HEK293 (cell line): ENCODE results near the gene CORO6.

ENCODE experiments used
- BCL11A ChIP-seq: fragments of 450-650 bp; formaldehyde crosslinking; IDR thresholded peaks from 2 replicates; pipeline ENCODE4 v1.5.1; 2016; ENCODE audit warnings: low read depth, missing biosample characterization, missing genetic modification characterization
- BCL11B ChIP-seq: fragments of 450-650 bp; formaldehyde crosslinking; IDR thresholded peaks from 2 replicates; pipeline ENCODE4 v1.5.1; 2016; ENCODE audit warnings: low read depth, missing biosample characterization, missing genetic modification characterization
- GLI2 ChIP-seq: fragments of 450-650 bp; formaldehyde crosslinking; IDR thresholded peaks from 2 replicates; pipeline ENCODE4; 2017; ENCODE audit warnings: missing biosample characterization, missing genetic modification characterization, low read depth, borderline replicate concordance
- GLIS1 ChIP-seq: fragments of 450-650 bp; formaldehyde crosslinking; IDR thresholded peaks from 2 replicates; pipeline ENCODE4 v1.5.1; 2016; ENCODE audit warnings: missing biosample characterization, missing genetic modification characterization
- HOXA7 ChIP-seq: sonication (generic); formaldehyde crosslinking; IDR thresholded peaks from 2 replicates; pipeline ENCODE4 v1.8.1; 2022; ENCODE audit warnings: missing genetic modification reagents, borderline replicate concordance
- KLF16 ChIP-seq: fragments of 450-650 bp; formaldehyde crosslinking; IDR thresholded peaks from 2 replicates; pipeline ENCODE4 v1.5.1; 2017; ENCODE audit warnings: missing biosample characterization, missing genetic modification characterization
- OVOL3 ChIP-seq: fragments of 450-650 bp; formaldehyde crosslinking; IDR thresholded peaks from 2 replicates; pipeline ENCODE4 v1.5.1; 2016; ENCODE audit warnings: missing biosample characterization, missing genetic modification characterization
- PATZ1 ChIP-seq: fragments of 450-650 bp; formaldehyde crosslinking; IDR thresholded peaks from 2 replicates; pipeline ENCODE4 v1.5.1; 2016; ENCODE audit warnings: missing biosample characterization, missing genetic modification characterization
- ZBTB11 ChIP-seq: fragments of 450-650 bp; formaldehyde crosslinking; conservative IDR thresholded peaks from 2 replicates; pipeline ENCODE4 v1.5.1; 2016; ENCODE audit warnings: low read depth, missing biosample characterization, missing genetic modification characterization
- ZBTB20 ChIP-seq: fragments of 450-650 bp; formaldehyde crosslinking; IDR thresholded peaks from 2 replicates; pipeline ENCODE4 v1.5.1; 2016; ENCODE audit warnings: missing biosample characterization, missing genetic modification characterization
- ZBTB44 ChIP-seq: fragments of 450-650 bp; IDR thresholded peaks from 2 replicates; pipeline ENCODE4 v1.5.1; 2018; ENCODE audit warnings: missing biosample characterization, mild to moderate bottlenecking, missing genetic modification characterization
- ZBTB48 ChIP-seq: fragments of 450-650 bp; formaldehyde crosslinking; IDR thresholded peaks from 2 replicates; pipeline ENCODE4 v1.5.1; 2016; ENCODE audit warnings: missing biosample characterization, missing genetic modification characterization
- ZBTB6 ChIP-seq: fragments of 450-650 bp; formaldehyde crosslinking; IDR thresholded peaks from 2 replicates; pipeline ENCODE4 v1.5.1; 2017; ENCODE audit warnings: missing biosample characterization, missing genetic modification characterization
- ZEB2 ChIP-seq: fragments of 450-650 bp; formaldehyde crosslinking; IDR thresholded peaks from 2 replicates; pipeline ENCODE4 v1.5.1; 2016; ENCODE audit warnings: missing biosample characterization, missing genetic modification characterization
- ZNF169 ChIP-seq: fragments of 450-650 bp; formaldehyde crosslinking; IDR thresholded peaks from 2 replicates; pipeline ENCODE4 v1.5.1; 2016; ENCODE audit warnings: missing biosample characterization, missing genetic modification characterization
- ZNF394 ChIP-seq: fragments of 450-650 bp; formaldehyde crosslinking; IDR thresholded peaks from 2 replicates; pipeline ENCODE4 v1.5.1; 2016; ENCODE audit warnings: missing biosample characterization, missing genetic modification characterization, mild to moderate bottlenecking, moderate library complexity, borderline replicate concordance
- ZNF426 ChIP-seq: fragments of 450-650 bp; formaldehyde crosslinking; IDR thresholded peaks from 2 replicates; pipeline ENCODE4 v1.5.1; 2017; ENCODE audit warnings: missing biosample characterization, missing genetic modification characterization, mild to moderate bottlenecking, inconsistent platforms, moderate library complexity
- ZNF433 ChIP-seq: fragments of 450-650 bp; formaldehyde crosslinking; IDR thresholded peaks from 2 replicates; pipeline ENCODE4 v1.5.1; 2016; ENCODE audit warnings: missing biosample characterization, missing genetic modification characterization, low read depth
- ZNF518A ChIP-seq: fragments of 450-650 bp; formaldehyde crosslinking; conservative IDR thresholded peaks from 2 replicates; pipeline ENCODE4 v1.5.1; 2016; ENCODE audit warnings: low read depth, missing biosample characterization, missing genetic modification characterization
- ZNF544 ChIP-seq: fragments of 450-650 bp; formaldehyde crosslinking; IDR thresholded peaks from 2 replicates; pipeline ENCODE4 v1.5.0; 2017; ENCODE audit warnings: missing biosample characterization, missing genetic modification characterization
- ZNF76 ChIP-seq: fragments of 450-650 bp; formaldehyde crosslinking; IDR thresholded peaks from 2 replicates; pipeline ENCODE4; 2016; ENCODE audit warnings: low read depth, missing biosample characterization, missing genetic modification characterization, borderline replicate concordance
- ZSCAN23 ChIP-seq: fragments of 450-650 bp; formaldehyde crosslinking; IDR thresholded peaks from 2 replicates; pipeline ENCODE4 v1.5.1; 2016; ENCODE audit warnings: missing biosample characterization, missing genetic modification characterization

The CORO6 gene

DNA sequence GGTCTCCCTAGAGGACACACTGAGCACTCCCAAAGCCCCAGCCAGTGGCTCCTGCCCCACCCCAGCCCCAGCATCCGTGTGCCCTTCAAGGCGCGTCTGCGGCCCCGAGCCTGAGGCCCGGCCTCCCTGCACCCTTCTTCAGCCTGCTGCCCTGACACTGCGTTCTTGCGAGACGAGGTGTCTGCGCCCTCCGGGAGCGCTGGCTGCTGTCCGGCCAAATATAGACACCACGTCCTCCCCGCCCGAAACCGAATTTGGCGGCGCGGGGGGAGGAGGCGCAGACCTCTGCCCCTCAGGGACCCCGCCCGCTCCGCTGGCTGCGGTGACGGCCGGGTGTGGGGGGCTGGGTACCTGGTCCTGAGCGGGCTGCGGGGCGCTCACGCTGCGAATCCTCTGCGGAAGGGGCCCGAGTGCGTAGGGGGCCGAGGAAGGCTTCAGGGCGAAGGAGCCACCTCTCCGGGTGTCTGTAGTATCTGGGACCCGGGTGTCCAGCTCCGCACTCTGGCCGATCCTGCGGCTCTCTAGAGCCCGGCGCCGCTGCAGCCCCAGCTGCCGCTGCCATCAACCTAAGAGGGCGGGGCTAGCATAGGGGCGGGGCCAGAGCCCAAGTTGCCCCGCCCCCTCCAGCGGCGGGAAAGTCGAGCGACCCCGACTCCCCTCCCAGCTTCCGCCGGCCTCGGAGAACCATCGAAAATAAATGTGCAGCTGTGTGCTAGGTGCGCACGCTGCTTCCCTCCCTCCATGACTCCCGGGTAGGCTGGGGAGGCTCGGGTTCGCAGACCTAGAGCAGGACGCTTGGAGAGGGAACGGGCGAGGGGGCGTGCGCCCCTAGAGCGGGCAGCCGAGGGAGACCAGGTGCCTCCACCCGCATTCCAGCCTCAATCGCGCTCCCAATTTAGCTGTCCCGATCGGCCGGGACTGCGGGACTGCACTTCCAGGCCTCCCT lies at the start of gene CORO6 (continued):
- TF ChIP-seq GLI2 (tag by site-specific recombination) (no peak), ZNF76 (no peak), ZBTB20 (peak; percentile 9), KLF16 (tag by site-specific recombination) (peak; percentile 75; the same call in 1 of the 2 replicates), ZNF544 (tag by site-specific recombination) (no peak), ZBTB44 (peak; percentile 49; the same call in 1 of the 2 replicates), ZEB2 (0 out of 2 replicates have a peak, but pooled peaks have one; percentile 30), ZNF426 (tag by site-specific recombination) (no peak), BCL11B (tag by site-specific recombination) (peak; percentile 67; the same call in 1 of the 2 replicates), ZSCAN23 (tag by site-specific recombination) (no peak), HOXA7 (CRISPR knock-in tag) (no peak), BCL11A (tag by site-specific recombination) (0 out of 2 replicates have a peak, but pooled peaks have one; percentile 39), ZNF169 (no peak), OVOL3 (tag by site-specific recombination) (0 out of 2 replicates have a peak, but pooled peaks have one; percentile 19), PATZ1 (tag by site-specific recombination) (peak; percentile 52; the same call in 1 of the 2 replicates), ZNF518A (peak; percentile 21; the same call in 1 of the 2 replicates), ZBTB11 (peak; percentile 53), ZBTB48 (tag by site-specific recombination) (0 out of 2 replicates have a peak, but pooled peaks have one; percentile 29), ZNF433 (tag by site-specific recombination) (no peak), GLIS1 (tag by site-specific recombination) (peak; percentile 4; the same call in 1 of the 2 replicates), ZBTB6 (tag by site-specific recombination) (peak; percentile 64; the same call in 1 of the 2 replicates), ZNF394 (tag by site-specific recombination) (peak; percentile 33; the same call in 1 of the 2 replicates)
